Stimulated activated CD8-positive, alpha-beta memory T cell treated with anti-CD3 and anti-CD28 coated beads, Interleukin-15, amount 100 ng/mL, for 24 hours (primary cell): ENCODE measurements around the gene SORL1.

ENCODE experiments used
- DNase-seq: peaks from one replicate; pipeline ENCODE4 v3.0.0-alpha.2; 2020; ENCODE audit warnings: low read depth

The SORL1 gene

DNA sequence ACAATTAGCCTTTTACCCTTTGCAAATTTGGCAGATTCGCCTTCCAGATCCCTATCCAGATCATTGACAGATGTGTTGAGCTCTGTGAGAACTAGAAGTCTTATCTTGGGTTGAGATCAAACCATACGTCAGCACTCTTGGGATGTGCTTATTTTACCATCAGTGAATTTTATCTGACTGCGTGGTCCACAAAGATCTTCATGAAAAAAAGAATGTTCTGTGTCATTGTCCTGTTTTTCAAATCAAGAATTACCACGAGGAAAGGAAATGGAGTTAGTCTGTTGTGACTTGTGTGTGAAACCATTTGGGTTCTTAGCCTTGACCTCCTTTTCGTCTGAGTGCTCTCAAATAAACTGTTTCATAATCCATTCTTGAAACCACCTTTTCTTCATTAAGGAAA lies 86.9 kb downstream of the SORL1 start:
- DNase-seq: no peak

DNA sequence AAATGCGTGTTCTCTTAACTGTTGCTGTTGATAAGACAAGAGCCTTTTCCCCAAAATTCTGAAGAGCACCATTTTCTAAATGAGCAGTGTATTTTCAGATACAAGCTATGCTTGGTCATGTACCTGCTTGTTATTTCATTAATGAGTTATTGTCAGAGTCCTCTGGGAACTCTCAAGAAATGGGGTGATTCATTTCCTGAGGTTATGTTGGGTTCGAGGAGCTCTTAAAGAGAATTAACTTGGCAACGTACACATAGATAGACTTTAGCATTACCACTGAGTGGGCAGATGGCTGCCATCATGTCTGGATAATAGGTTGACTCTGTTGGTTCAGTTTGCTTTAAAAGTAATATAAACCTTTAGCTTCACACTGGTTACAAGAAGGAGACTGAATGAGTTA lies 88.5 kb downstream of the SORL1 start:
- no peak for DNase-seq

DNA sequence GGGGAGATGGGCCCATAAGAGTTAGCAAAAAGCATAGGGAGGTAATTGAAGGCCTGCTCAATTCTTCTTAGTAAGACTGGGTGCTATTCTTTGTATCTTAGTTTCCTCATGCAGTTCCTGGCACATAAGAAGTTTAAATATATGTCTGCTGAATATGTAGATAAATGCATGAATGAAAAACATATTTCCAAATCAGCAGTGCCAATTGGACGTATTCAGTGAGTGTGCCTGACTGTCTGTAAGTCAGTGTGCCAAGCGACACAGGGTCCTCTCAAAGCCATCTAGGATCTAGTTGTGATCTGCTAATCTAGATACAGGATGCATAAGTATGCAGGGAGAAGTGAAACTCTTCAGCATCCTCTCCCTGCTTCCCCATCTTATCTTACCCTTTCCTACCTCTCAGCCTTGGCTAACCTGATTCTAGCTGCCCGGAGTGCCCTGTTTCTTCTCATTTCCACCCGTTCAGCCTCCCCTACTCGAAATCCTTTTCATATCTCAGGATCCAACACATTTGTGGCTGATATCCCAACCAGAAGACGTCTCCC lies 91.8 kb downstream of the SORL1 start:
- DNase-seq: no peak

DNA sequence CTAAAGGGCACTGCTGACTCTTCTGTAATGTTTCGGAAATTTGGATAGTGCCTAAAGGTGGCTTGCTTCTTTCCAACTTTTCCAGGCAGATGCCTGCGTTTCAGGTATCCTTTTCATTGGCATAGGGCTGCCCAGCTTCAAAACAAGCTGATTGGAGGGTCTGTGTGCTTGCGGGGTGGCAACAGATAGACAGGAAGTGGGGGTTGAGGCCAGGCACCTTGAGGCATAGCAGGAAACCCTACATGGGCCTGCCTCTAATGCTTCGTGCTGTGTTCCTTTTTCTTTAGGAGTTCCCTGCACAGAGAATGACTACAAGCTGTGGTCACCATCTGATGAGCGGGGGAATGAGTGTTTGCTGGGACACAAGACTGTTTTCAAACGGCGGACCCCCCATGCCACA lies 92.8 kb downstream of the SORL1 start:
- DNase-seq: no peak

DNA sequence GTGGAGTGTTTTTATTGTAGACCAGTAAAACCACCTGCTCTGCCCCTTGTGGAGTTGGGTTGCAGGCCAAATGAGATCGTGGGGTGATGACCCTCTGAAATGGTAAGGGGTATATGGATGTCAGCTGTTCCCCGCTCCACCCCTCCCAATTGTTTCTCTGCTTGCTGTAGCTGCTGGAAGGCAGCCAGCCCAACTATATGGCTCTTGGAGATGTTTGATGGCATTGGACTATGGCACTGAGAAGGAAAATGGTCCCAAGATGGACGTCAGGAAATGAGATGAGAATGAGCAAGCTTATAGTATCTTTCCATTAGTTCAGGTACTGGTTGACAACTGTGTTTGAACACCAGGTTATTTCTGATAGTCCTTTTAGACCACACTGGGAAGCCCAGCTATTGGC lies 95.5 kb downstream of the SORL1 start:
- DNase-seq: no peak

DNA sequence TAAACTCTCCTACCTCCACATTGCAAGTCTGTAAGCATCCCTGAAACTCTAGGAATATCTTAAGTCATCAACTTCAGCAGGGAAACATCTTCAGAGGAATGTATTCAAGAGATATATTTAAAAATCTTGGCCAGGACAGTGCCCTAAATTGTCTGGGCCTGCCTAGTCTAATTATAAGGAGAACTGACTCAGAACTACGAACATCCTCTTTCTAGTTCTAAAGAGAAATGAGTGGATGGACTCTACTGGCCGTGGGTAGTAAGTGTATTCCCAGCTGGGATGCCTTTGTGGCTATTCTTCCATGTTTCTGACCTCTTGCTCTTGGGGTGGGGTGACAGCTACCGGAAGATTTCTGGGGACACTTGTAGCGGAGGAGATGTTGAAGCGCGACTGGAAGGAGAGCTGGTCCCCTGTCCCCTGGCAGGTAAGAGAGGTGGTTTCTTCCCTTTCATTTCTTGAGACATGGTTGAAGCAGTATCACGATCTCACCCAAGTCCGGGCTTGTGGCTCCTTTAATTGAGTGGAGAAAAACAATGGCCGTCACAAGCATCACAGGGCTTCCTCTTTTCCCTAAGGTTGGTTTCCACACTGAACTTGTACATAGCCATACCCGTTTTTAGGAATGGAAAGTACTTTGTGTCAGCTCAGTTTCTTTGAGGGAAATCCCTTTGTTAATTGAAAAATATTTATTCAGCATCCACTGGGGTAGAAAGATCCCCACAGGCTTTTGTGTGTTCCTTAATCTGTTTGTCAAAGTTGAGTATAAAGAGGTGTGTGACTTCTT lies 98.3 kb downstream of the SORL1 start:
- no peak for DNase-seq

DNA sequence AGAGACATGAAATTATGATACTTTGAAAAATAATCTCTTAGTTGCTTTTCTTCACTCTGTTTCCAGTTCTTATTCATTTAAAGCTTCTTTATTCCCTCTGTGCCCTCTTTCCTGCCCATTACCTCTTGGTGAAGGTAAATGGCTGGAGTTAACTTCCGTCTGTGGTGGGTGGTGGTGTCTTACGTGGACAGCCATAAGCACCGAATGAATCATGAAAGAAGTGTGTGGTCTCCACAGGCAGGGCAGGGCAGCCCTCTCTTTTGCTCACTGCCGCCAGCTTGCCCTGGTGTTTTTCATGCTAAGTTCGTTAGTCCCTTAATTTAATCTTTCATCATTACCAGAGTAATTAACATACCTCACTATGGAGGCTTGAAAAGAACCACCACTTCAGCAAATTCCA lies 99.3 kb downstream of the SORL1 start:
- DNase-seq: no peak

DNA sequence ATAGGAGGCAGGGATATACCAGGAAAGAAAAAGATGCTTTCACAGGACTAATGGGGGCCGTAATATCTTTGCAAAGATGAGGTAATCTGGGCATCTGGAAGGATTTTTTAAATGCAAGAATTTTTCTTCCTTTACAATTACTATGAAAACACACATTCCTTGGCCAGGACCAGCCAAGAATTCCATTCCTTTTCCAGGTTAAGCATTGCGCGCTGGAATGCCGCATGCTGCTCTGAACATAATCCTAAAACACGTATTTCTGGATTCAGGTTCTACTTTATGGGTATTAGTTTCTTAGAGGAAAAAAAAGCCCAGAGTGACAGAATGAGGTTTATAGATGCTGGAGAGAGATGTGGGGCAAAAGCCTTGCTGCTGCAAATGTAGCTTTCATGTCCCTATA lies 100.0 kb downstream of the SORL1 start:
- no peak for DNase-seq

DNA sequence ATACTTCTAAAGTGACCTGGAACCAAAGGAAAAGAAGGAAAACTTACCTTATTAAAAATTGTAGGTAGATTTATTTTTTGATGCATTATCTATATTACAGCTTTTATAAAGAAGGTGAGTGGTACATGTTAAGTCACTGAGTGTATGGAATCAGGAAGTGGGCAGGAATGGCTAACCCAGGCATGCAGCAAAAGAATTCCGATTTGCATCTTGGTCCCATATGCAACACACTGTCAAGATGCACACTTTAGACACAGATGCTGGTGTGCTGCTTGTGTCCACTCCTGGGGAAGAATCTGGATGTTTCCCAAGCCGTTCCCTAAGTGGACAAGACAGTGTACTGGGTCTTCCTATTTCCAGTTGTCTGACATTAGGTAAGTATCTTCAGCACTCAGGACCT lies 100.5 kb downstream of the SORL1 start:
- DNase-seq: no peak

DNA sequence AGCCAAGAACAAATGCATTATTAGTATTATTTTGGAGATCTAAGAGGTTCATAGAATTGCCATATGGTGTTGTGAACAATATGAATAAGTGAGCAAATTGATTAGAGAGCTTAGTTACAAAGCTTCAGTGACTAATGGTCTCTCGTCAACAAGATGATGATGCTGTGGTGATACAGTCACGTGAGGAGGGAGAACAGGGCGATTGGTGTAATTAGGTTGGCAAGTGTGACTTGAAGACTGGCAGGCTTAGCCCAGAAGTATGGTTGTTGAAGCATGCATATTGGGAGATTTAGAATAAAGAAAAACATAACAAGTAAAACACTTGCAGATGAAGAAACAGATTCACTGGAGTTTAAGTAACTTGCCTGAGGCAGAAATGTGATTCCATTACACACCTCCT lies 101.3 kb downstream of the SORL1 start:
- no peak for DNase-seq

DNA sequence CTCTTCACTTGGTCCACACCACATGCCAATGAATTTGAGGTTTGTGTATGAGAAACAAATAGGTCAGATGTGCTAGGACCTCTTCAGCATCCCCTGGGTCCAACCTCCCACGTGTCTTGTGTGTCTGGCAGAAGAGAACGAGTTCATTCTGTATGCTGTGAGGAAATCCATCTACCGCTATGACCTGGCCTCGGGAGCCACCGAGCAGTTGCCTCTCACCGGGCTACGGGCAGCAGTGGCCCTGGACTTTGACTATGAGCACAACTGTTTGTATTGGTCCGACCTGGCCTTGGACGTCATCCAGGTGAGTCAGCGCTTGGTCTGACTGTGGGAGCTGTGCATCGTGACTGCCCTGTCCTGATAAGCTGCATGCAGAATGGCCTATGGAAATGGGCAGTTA lies 101.7 kb downstream of the SORL1 start:
- DNase-seq: no peak

DNA sequence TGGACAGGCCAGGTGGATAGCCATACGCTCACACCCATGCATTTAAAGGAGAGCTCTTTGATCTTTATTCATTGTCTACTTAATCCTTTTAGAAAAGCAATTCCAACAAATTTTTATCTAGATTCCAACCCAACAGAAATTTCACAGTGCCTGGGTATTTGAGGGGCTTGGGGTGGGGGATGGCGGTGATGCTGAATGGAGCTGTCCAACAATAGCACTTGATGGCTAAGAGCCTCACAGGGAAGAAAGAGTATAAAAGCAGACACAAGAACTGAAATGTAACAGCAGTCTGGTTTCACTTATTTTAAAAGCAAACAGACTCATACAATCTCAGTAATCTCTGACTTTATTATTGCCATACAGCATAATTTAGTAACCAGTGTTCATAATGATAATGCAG lies 102.4 kb downstream of the SORL1 start:
- no peak for DNase-seq

DNA sequence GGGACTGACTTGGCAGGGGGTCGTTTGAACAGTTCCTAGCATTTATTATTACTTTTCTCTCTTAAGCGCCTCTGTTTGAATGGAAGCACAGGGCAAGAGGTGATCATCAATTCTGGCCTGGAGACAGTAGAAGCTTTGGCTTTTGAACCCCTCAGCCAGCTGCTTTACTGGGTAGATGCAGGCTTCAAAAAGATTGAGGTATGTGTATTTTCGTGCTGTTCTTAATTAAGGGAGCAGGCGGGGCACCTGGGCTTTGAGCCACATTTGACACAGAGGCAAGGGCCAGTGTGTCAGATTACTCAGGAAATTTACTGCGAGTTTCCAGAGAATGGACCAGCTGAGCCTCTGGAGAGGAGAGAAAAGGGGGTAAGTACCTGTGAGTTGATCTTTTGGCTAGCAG lies 103.0 kb downstream of the SORL1 start:
- no peak for DNase-seq

DNA sequence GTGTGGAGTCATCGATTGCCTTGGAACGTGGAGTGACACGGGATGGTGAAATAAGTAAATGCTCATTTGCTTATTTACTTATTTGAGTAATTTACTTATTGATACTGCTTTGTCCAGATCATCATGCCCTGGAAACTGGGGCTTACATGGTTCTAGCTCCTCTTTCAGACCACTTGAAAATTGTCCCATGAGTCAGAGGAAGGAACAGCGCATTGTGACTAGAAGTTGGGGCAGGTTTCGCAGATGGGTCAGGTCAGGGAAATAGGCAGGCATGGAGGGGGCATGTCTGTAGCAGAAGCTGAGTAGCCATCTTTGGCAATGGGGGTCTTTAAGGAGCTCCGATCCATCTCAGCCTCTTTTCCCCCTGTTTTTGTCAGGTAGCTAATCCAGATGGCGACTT lies 104.8 kb downstream of the SORL1 start:
- no peak for DNase-seq

DNA sequence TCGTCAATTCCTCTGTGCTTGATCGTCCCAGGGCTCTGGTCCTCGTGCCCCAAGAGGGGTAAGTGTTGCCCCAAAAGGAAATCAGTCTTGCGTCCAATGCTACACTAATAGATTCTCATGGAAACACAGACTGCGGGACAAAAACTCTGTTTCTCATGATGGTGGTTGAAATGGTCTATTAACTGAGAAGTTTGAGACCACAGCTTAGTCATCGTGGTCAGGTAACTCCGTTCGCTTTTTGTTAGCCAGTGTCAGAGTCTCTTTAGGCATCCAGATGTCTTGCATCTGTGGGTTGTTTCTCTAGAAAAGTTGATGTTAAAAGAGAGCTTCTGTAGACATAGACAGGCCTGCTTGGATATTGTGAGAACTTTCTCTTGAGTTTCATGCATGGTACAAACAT lies 105.2 kb downstream of the SORL1 start:
- DNase-seq: no peak

DNA sequence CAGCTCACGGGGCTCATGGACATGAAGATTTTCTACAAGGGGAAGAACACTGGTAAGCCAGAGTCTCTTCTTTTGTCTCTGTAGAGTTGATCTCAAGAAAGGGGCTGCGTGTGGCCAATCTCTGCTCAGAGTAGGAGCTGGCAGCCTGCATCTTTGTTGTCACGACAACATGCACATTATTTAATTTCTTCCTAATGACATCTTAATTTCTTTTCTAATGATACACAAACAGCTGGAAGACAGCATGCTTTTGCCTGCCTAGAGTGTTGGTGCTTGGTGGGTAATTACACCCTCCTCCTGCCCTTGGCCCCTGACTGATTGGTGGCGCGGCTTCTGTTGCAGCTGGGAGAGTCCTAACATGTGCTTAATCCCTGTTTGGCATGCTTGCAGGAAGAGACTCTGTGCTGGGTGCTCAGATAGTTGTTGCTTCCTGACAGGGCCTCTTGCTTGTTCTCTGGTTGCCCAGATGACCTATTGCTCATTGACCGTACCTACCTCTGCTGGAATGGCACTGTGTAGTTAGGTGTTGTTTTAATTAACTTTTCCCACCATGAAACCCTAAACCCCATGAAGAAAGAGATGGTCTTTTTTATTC lies 107.6 kb downstream of the SORL1 start:
- DNase-seq: no peak

DNA sequence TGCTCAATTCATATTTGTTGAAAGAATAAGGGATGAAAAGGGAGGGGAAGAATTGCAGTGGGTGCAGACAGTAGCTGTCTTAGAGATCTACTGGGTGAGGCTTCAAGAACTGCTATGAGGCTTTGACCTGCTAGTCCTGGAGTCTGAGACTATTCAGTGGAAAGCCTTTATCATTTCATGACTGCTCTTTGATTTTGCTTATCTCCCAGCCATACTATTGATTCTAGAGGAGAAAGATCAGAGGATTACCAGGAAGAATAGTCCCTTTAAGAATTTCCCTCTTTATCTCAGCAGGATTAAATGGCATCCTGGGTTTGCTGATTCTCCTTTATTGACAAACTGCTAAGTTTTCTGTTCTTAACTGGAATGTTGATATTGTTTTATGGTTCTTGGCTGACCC lies 108.1 kb downstream of the SORL1 start:
- DNase-seq: no peak

DNA sequence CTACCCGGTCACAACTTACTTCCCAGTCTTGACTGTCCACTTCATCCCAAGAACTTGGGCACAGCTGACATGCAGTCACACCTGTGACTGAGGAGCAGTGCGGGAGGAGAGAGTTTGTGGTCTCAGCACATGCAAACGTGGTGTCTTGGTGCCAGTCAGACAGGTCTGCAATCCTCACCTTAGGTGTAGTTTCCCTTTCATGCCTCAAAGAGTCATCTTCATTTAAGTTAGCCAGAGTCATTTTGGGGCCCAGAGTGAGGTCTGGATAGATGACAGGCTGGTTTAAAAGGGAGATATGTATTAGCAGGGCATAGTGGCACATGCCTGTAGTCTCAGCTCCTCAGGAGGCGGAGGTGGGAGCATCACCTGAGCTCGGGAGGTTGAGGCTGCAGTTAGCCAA lies 109.1 kb downstream of the SORL1 start:
- DNase-seq: no peak

DNA sequence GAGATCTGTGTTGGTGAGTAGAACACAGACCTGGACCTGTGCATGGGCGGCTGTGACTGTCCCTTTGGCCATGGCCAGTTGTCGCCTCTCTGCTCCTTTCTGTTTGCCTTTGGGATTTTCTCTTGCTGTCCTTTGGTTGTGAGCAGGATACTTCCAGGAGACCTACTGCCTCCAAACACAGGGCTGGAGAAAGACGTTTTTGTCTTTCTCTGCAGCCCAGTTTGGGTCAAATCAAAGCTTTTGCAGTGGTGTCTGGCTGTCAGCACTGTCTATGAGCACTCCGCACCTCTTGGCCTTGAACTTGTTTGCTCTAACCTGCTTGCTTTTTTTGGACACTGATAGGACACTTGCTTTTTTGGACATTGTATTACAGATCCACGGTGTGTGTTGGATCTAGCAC lies 109.6 kb downstream of the SORL1 start:
- no peak for DNase-seq

DNA sequence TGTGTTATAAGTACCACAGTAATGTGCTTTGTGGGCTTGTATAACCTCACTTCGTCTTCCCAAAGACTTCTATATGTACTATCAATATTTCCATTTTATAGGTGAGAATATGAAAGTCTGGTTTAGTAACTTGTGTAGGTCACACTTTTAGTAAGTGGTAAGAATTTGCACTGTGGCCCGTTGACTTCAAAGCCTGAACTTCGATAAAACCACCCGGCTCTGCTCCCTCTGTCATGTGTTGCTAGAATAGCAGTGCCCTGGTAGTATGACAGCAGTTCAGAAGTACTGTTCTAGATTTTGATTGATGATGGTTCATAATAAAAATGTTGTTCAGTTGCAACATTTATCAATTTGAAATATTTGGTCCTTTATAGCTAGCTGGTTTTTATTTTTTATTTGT lies 110.9 kb downstream of the SORL1 start:
- DNase-seq: no peak

DNA sequence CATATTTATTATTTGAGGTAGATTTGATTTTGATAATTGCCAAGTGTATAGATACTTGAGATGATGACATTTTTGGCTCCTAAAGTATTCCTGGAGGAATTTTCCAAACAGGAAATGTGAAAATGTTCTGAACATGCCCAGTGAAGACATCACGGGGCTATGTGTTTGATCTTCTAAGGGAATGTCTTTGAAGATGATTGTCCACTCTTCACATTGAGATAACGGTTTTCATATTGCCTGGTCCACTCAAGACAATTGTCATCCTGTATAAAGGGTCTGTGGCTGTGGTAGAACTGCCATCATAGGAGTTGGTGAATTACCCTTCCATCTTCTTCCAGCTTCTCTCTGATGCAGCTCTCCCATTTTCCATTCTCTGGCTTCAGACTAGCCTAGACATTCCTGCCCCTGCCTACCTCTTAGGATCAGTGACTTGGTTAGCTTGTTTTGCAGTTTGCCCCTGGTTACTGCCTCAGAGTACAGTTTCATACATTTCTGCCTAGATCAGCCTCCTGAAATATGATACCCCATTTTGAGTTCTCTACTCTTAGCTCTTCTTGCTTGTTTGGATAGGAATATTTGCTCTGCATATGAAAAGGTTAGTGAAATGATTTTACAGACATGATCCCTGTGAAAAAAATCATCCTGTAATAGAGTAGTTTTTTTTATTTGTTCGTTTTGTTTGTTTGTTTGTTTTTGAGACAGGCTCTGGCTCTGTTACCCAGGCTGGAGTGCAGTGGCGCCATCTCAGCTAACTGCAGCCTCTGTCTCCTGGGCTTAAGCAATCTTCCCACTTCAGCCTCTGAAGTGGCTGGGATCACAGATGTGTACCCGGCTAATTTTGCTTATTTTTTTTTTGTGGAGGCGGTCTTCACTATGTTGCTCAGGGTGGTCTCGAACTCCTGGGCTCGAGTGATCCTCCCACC lies 112.0 kb downstream of the SORL1 start:
- no peak for DNase-seq

DNA sequence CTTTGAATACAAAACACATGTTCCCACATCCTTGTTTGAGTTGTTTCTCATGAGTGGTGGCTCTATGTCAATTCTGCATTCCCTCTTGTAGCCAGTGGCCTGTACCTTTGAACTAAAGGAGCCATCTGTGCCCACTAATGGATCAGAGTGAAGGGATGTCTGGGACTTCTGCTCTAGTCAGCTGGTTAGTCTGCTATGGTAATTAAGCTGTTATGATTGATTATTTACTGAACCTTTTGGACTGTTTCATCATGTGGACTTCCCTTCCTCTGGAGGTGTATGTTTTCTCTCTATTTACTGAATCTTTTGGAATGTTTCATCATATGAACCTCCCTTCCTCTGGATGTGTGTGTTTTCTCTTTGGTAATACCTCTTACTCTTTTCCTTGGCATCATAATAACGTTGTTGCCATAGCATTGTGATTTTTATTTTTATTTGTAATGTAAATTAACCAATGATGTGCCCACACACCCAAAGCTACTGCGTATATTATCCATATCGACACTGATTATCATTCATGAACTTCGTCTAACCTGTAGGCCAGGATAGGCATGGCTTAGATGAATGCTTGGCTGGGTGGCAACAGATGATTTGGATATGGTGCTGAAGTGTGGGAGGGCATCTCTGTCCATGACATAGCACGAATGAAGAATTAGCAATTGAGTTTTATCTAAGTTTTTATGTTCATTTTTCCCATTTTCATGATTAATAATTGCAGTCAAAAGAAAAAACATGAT lies 113.0 kb downstream of the SORL1 start:
- DNase-seq: no peak
